GM18508 (cell line): ENCODE data around the gene ATP6V0B.

Experiments
- ATAC-seq: cut with Tn5 transposase; IDR thresholded peaks from one replicate; pipeline ENCODE4 v1.9.1; 2021; ENCODE audit warnings: moderate number of reproducible peaks; ENCODE audit not compliant: insufficient read depth, unreplicated experiment

Gene ATP6V0B

GRCh38 chr1:43974443-43975248 is at the start of gene ATP6V0B:
Gene ATP6V0B, plus strand, starts transcription at chr1:43974960. Its CDS starts 81 bp downstream, at chr1:43975041.
- no peak for ATAC-seq

GRCh38 chr1:43925846-43926245 is 48.9 kb upstream of the ATP6V0B start:
- no peak for ATAC-seq

DNA sequence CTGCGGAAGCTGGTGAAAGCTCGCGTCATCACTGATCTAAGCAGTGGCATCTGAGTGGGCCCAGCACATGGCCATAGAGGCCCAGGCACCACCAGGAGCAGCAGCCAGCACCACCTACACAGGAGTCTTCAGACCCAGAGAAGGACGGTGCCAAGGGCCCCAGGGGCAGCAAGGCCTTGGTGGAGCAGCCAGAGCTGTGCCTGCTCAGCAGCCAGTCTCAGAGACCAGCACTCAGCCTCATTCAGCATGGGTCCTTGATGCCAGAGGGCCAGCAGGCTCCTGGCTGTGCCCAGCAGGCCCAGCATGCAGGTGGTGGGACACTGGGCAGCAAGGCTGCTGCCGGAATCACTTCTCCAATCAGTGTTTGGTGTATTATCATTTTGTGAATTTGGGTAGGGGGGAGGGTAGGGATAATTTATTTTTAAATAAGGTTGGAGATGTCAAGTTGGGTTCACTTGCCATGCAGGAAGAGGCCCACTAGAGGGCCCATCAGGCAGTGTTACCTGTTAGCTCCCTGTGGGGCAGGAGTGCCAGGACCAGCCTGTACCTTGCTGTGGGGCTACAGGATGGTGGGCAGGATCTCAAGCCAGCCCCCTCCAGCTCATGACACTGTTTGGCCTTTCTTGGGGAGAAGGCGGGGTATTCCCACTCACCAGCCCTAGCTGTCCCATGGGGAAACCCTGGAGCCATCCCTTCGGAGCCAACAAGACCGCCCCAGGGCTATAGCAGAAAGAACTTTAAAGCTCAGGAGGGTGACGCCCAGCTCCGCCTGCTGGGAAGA is 44.4 kb upstream of the ATP6V0B start:
- no peak for ATAC-seq

GRCh38 chr1:43930949-43931275 is 43.8 kb upstream of the ATP6V0B start:
- ATAC-seq = no peak

GRCh38 chr1:43931711-43932660 is 42.8 kb upstream of the ATP6V0B start:
- ATAC-seq = no peak

GRCh38 chr1:43932786-43933385 is 41.9 kb upstream of the ATP6V0B start:
- no peak for ATAC-seq

DNA sequence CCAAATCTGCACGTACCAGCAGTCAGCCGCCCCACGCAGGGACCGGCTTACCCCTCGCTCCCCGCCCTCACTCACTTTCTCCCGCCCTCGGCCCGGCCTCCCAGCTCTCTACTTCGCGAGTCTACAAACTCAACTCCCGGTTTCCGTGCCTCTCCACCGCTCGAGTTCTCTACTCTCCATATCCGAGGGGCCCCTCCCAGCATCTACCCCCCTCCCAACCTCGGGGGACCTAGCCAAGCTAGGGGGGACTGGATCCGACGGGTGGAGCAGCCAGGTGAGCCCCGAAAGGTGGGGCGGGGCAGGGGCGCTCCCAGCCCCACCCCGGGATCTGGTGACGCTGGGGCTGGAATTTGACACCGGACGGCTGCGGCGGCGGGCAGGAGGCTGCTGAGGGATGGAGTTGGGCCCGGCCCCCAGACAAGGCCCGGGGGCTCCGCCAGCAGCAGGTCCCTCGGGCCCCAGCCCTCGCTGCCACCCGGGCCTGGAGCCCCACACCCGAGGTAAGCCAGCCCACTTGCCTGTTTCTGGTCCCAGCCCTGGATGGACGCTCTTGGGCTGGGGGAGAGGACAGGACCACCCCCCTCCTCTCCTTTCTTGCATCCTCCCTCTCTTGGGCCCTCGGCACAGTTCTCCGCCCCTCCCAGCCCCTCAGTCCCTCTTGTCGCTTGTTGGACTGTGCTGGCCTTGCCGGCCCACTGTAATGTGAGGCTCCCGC is 41.2 kb upstream of the ATP6V0B start, which contains the start of gene ARTN:
TSS of gene ARTN (plus strand) at position 416 of the 715 bp plus-strand sequence. CDS start 1,856 bp downstream, outside the sequence.
- no peak for ATAC-seq

DNA sequence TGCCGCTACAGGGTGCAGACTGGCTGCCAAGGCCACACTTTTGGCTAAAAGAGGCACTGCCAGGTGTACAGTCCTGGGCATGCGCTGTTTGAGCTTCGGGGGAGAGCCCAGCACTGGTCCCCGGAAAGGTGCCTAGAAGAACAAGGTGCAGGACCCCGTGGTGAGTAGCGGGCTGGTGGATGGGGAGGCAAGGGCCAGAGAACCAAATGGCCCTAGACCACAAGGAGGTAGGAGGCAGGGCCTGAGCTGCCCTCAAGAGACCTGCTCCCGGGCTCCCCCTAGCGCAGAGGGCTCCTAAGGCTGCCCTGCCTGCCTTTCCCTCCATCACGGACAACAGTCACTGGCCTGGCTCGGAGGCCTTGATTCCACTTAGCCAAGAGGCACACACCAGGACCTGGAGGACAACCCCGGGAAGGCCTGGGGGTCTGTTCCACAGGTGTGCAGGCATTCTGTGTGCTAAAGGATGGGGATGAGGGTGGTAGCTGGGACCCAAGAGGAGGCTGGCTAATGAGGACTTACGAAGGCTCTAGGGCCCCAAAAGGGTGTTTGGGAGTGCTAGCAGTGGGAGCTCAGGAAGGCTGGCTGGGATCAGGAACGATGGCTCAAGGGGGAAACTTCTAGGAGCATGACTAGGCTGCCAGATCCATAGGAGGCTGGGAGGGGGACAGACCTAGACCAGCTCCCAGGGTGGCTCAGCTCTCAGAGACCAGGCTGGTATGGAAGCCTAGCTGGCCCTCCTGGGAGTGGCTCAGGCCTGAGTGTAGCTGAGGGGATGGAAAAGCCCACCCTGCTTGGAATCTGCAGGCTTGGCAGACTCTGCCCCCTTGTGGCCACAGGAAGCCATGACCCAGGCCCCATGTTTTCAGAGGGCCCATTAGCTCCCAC is 40.4 kb upstream of the ATP6V0B start:
- no peak for ATAC-seq

- no peak for ATAC-seq
These were observed 39.8 kb upstream of the ATP6V0B start for GRCh38 chr1:43934986-43935324.

- no peak for ATAC-seq
These were observed 38.9 kb upstream of the ATP6V0B start for GRCh38 chr1:43935711-43936427.

GRCh38 chr1:43936431-43937151 is 38.2 kb upstream of the ATP6V0B start:
- no peak for ATAC-seq

DNA sequence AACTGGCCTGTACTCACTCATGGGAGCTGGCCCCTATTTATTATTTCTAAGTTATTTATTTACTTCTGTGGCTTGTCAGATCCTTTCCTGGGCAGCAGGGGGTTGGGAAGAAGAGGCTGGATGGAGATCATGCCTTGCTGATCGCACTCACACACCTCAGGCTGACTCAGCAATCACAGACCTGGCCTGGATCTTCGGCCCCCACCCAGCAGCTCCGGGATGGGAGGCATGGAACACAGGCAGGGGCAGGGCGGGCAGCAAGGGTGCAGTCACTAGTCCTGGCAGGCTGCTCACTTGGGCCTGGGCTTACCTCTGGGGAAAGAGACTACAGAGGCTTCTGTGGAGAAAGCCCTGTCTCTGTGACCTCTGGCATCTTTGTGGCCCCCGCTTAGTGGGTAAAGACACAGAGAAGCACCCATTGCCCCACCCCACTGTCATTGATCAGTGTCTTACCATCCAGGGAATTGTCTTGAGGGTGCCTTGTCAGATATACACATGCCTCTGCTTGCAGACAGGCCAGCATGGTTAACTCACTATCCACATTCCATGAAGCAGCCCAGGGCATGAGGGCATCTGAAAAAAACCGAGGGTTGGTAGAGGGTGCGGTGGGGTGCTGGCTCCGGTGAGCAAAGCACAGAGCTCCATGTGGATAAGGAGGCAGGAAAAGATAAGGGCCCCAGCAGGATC is 37.4 kb upstream of the ATP6V0B start:
- ATAC-seq = no peak

DNA sequence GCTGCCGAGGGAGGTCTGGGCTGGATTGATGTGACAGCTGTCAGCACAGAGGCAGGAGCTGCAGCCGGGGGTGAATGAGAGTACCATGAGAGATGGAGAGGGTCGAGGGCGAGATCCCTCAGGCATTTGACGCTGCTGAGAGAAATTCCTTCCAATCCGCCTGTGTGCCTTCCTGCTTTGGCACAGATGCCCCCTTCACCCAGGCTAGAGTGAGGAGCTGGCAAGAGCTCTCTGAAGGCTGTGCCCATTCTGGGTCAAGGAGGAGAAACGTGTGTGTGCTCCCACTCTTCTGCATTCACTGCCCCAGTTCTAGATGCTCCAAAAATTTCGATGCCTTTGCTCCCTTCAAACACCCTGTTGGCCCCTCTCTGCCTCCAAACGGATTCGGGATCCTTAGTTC is 36.4 kb upstream of the ATP6V0B start:
- ATAC-seq = no peak

- no peak for ATAC-seq
These were observed 35.7 kb upstream of the ATP6V0B start for GRCh38 chr1:43938892-43939587.

DNA sequence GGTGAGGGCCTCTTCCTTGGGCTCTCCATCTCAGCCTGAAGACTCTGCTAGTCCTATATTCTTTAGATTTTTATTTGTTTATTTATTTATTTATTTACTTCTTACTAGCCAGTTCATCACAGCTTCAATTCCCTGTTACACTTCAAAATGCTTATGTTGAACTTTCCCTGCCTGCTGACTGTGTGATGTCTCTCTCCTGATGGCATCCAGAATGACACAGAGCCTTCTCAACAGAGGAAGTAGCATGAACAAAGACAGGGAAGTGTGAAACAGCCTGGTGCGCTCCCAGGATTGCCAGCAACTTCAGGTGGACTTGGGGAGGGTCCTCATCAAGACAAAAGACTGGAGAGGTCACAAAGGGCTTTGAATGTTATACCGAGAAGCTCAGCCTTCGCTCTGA is 32.3 kb upstream of the ATP6V0B start:
- ATAC-seq = no peak

DNA sequence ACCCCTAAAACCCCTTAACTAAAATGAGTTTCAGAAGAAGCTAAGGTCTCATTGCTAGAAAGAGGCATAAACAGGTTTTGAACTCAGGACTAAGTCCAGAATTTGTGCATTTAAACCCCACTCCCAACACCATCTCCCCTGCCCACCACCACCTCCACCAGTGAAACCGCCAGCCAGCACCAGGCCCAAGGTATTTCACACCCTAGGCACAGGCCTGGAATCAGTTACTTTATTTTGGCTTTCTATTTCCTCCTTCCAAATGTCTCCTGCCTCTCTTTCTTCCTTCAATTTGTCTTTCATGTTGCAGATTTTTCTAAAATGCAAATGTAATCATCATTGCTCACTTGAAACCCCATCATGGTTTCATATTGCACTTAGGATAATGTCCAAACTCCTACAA is 29.9 kb upstream of the ATP6V0B start:
- no peak for ATAC-seq
